Hepatocyte (in vitro differentiated cells): ENCODE data around the gene PDE4D.

Experiments
- EZH2 ChIP-seq: fragments of 200-600 bp; sonication (generic); IDR thresholded peaks from 2 replicates; pipeline ENCODE4 v1.6.1; 2016; ENCODE audit warnings: antibody characterized with exemption, mild to moderate bottlenecking, borderline replicate concordance
- EZH2phosphoT487 ChIP-seq: fragments of 200-600 bp; sonication (generic); IDR thresholded peaks from one replicate; pipeline ENCODE4 v1.6.1; 2018; ENCODE audit warnings: antibody characterized with exemption, mild to moderate bottlenecking, low read depth, moderate library complexity; ENCODE audit not compliant: unreplicated experiment, severe bottlenecking
- TF ChIP-seq, protein P1 (sequence below): fragments of 200-600 bp; sonication (generic); IDR thresholded peaks from 2 replicates; pipeline ENCODE4 v1.5.1; 2016; ENCODE audit warnings: antibody characterized with exemption, mild to moderate bottlenecking; ENCODE audit not compliant: poor library complexity

GRCh38 chr5:59299006-59299405 lies 594.5 kb downstream of the PDE4D start:
- TF ChIP-seq, protein P1, sequence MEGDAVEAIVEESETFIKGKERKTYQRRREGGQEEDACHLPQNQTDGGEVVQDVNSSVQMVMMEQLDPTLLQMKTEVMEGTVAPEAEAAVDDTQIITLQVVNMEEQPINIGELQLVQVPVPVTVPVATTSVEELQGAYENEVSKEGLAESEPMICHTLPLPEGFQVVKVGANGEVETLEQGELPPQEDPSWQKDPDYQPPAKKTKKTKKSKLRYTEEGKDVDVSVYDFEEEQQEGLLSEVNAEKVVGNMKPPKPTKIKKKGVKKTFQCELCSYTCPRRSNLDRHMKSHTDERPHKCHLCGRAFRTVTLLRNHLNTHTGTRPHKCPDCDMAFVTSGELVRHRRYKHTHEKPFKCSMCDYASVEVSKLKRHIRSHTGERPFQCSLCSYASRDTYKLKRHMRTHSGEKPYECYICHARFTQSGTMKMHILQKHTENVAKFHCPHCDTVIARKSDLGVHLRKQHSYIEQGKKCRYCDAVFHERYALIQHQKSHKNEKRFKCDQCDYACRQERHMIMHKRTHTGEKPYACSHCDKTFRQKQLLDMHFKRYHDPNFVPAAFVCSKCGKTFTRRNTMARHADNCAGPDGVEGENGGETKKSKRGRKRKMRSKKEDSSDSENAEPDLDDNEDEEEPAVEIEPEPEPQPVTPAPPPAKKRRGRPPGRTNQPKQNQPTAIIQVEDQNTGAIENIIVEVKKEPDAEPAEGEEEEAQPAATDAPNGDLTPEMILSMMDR = no peak
- TF ChIP-seq EZH2 = no peak
- no peak for TF ChIP-seq EZH2phosphoT487
